Loucy (cell line): ENCODE results near the gene MCF2L2.

Source experiments
- CTCF ChIP-seq: fragments of 200-600 bp; sonication (generic); conservative IDR thresholded peaks from 2 replicates; pipeline ENCODE4 v1.5.1; 2014; ENCODE audit warnings: mild to moderate bottlenecking, antibody characterized with exemption, low read length
- EZH2phosphoT487 ChIP-seq: fragments of 200-600 bp; IDR thresholded peaks from 2 replicates; pipeline ENCODE4 v1.6.1; 2018; ENCODE audit warnings: antibody characterized with exemption, mild to moderate bottlenecking, moderate library complexity, borderline replicate concordance

GRCh38 chr3:183300996-183301562, 127.3 kb downstream of the MCF2L2 start:
- TF ChIP-seq CTCF (no peak), EZH2phosphoT487 (no peak)
